CD4-positive, alpha-beta T cell (primary cell): Measurements from ENCODE around the gene KBTBD12. TPM values are rescaled to one million over a fixed set of nuclear protein-coding genes. Genes with fewer than 3 reads are reported as not detected.

Source experiments
- ATAC-seq: fragments of 200-7000 bp; cut with Tn5 transposase; one replicate; pipeline ENCODE4 v1.10.0; 2022; ENCODE audit warnings: mild to moderate bottlenecking; ENCODE audit not compliant: poor library complexity
- CTCF ChIA-PET: fragments of 350-600 bp; sonication (Branson Sonifier 250); formaldehyde crosslinking; loops from one replicate; lab custom pipeline; 2021; ENCODE audit warnings: antibody characterized with exemption, inconsistent platforms; lab: Charles Lee
- POLR2A ChIA-PET: fragments of 350-600 bp; sonication (Branson Sonifier 250); formaldehyde crosslinking; loops from one replicate; lab custom pipeline; 2021; ENCODE audit warnings: antibody characterized with exemption, inconsistent platforms; lab: Charles Lee
- DNase-seq, 14 experiments: peaks; one replicate each; pipeline ENCODE4 v3.0.0-alpha.2; 2013 to 2020; ENCODE audit warnings: mixed read lengths in 2 of 14
- H3K27ac ChIP-seq, 2 donors: one replicate each; pipeline versions ENCODE4 v1.5.1 to v1.7.0; 2013; ENCODE audit warnings: low read length in 2 of 2, low read depth in 1 of 2, mild to moderate bottlenecking in 1 of 2
- H3K27me3 ChIP-seq, 2 experiments: 1 replicate in 1 of 2; 2 replicates in 1 of 2; pipeline versions ENCODE4 v1.6.1 to v1.7.0; 2013; ENCODE audit warnings: low read length in 2 of 2, control low read depth in 1 of 2, mild to moderate bottlenecking in 1 of 2, moderate library complexity in 1 of 2; ENCODE audit not compliant: insufficient read depth in 2 of 2, control insufficient read depth in 1 of 2
- H3K36me3 ChIP-seq: one replicate; pipeline ENCODE4 v1.6.1; 2013; ENCODE audit warnings: low read length, control low read depth; ENCODE audit not compliant: insufficient read depth
- H3K4me1 ChIP-seq: one replicate; pipeline ENCODE4 v1.6.1; 2013; ENCODE audit warnings: low read length, control low read depth; ENCODE audit not compliant: insufficient read depth
- H3K4me3 ChIP-seq: one replicate; pipeline ENCODE4 v1.5.1; 2013; ENCODE audit warnings: mild to moderate bottlenecking, low read length, moderate library complexity
- H3K9me3 ChIP-seq, 2 experiments: 1 replicate in 1 of 2; 2 replicates in 1 of 2; pipeline versions ENCODE4 v1.6.1 to v1.7.0; 2013; ENCODE audit warnings: low read length in 2 of 2, mild to moderate bottlenecking in 2 of 2, control low read depth in 1 of 2, moderate library complexity in 1 of 2; ENCODE audit not compliant: control insufficient read depth in 1 of 2, insufficient read depth in 1 of 2
- H3K27ac Mint-ChIP-seq: one replicate; pipeline ENCODE4 v1.8.0; 2020; ENCODE audit warnings: mixed read lengths
- H3K27me3 Mint-ChIP-seq: one replicate; pipeline ENCODE4 v1.8.0; 2021; ENCODE audit warnings: mixed read lengths
- H3K36me3 Mint-ChIP-seq: one replicate; pipeline ENCODE4 v1.8.0; 2021; ENCODE audit warnings: low read depth, mixed read lengths
- H3K4me1 Mint-ChIP-seq: one replicate; pipeline ENCODE4 v1.8.0; 2021; ENCODE audit warnings: low read depth, mixed read lengths
- H3K4me3 Mint-ChIP-seq: one replicate; pipeline ENCODE4 v1.8.0; 2020; ENCODE audit warnings: mild to moderate bottlenecking, mixed read lengths
- H3K9me3 Mint-ChIP-seq: one replicate; pipeline ENCODE4 v1.8.0; 2020; ENCODE audit warnings: mixed read lengths
- intact Hi-C, 2 experiments: fragments of 100-400 bp; cut with DNase I in 1 of 2; cut with micrococcal nuclease in 1 of 2; formaldehyde crosslinking; loops; one replicate each; pipeline versions ENCODE4 v1.15.1 to v1.9.0; 2023 to 2025; cut with DNase I, micrococcal nuclease
- total RNA-seq, 174 experiments: library from RNA in 2 of 174; stranded (reverse) in 2 of 174; gene quantifications; one replicate each; pipeline ENCODE4 v1.2.3 and lab custom pipeline; 2021 to 2026
- TF ChIP-seq, protein P1 (sequence below): fragments of 200-600 bp; IDR thresholded peaks from one replicate; pipeline ENCODE4 v1.8.0; 2022; ENCODE audit warnings: antibody characterized with exemption, mild to moderate bottlenecking

Gene KBTBD12
- total RNA-seq, 2 experiments from 2014 or later: not detected

DNA sequence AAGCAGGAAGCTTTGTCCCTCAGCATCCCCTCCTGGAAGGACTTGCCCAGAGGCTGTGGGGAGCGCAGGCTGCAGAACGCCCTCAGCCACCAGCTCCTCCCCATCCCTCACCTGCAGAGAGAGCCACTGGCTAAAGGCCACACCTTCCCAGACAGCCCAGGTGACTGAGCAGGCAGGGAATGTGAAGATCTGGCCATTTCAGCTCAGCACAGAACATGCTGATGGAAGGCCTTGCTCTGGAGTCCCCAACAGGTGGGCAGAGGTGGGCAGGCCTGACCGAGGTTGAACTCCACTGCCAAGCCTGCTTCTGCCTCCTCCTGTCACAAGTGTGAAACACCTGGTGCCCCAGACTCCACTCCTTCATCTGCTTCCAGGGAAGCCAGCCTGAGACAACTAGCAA, 86.5 kb downstream of the KBTBD12 start:
- H3K27ac Mint-ChIP-seq: no peak overlapping the region
- no peaks in the 10 kb centered on the region for H3K9me3 Mint-ChIP-seq
- ChIA-PET CTCF (no interaction called here), POLR2A (no interaction called here)
- Histone ChIP-seq H3K4me3 (no peak overlapping the region), H3K27ac (no peak overlapping the region), H3K36me3 (no peaks in the 10 kb centered on the region), H3K27me3 (no peaks in the 10 kb centered on the region), H3K9me3 (no peaks in the 10 kb centered on the region), H3K4me1 (no peaks in the 10 kb centered on the region)
- H3K4me3 Mint-ChIP-seq: no peak overlapping the region
- DNase-seq: no peak
- H3K27me3 Mint-ChIP-seq: peaks cover 12% of the 10 kb centered on the region
- H3K36me3 Mint-ChIP-seq: no peaks in the 10 kb centered on the region
- intact Hi-C loops: no loop called here
- no peaks in the 10 kb centered on the region for H3K4me1 Mint-ChIP-seq
- ATAC-seq: no peak
- TF ChIP-seq, protein P1, sequence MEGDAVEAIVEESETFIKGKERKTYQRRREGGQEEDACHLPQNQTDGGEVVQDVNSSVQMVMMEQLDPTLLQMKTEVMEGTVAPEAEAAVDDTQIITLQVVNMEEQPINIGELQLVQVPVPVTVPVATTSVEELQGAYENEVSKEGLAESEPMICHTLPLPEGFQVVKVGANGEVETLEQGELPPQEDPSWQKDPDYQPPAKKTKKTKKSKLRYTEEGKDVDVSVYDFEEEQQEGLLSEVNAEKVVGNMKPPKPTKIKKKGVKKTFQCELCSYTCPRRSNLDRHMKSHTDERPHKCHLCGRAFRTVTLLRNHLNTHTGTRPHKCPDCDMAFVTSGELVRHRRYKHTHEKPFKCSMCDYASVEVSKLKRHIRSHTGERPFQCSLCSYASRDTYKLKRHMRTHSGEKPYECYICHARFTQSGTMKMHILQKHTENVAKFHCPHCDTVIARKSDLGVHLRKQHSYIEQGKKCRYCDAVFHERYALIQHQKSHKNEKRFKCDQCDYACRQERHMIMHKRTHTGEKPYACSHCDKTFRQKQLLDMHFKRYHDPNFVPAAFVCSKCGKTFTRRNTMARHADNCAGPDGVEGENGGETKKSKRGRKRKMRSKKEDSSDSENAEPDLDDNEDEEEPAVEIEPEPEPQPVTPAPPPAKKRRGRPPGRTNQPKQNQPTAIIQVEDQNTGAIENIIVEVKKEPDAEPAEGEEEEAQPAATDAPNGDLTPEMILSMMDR: no peak

DNA sequence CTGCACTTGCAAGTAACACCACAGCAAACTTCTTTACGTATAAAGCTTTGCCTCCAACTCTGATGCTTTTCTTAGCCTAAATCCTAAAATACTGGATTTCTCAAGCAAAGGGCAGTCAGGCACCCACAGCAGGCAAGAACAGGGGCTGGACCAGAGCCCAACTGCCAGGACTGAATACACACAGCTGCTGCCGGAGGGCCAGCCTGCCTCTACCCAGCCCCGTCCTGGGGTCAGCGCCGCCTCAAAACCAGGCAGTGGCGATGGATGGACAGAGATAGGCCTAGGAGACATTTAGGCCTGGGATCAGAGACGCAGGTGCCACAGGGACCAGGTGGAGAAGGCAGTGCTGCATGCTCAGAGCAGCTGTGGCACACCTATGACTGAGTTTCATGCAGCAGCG, 89.6 kb downstream of the KBTBD12 start:
- Histone ChIP-seq H3K27me3 (no peaks in the 10 kb centered on the region), H3K4me1 (no peaks in the 10 kb centered on the region), H3K27ac (no peak overlapping the region), H3K4me3 (no peak overlapping the region), H3K9me3 (no peaks in the 10 kb centered on the region), H3K36me3 (no peaks in the 10 kb centered on the region)
- ChIA-PET CTCF (no interaction called here), POLR2A (no interaction called here)
- Mint-ChIP-seq H3K36me3 (no peaks in the 10 kb centered on the region), H3K9me3 (no peaks in the 10 kb centered on the region), H3K4me1 (no peaks in the 10 kb centered on the region), H3K27ac (no peak overlapping the region), H3K4me3 (no peak overlapping the region), H3K27me3 (peaks cover 17% of the 10 kb centered on the region)
- no peak for ATAC-seq
- no peak for DNase-seq
- TF ChIP-seq, protein P1: no peak
- intact Hi-C loops: no loop called here

DNA sequence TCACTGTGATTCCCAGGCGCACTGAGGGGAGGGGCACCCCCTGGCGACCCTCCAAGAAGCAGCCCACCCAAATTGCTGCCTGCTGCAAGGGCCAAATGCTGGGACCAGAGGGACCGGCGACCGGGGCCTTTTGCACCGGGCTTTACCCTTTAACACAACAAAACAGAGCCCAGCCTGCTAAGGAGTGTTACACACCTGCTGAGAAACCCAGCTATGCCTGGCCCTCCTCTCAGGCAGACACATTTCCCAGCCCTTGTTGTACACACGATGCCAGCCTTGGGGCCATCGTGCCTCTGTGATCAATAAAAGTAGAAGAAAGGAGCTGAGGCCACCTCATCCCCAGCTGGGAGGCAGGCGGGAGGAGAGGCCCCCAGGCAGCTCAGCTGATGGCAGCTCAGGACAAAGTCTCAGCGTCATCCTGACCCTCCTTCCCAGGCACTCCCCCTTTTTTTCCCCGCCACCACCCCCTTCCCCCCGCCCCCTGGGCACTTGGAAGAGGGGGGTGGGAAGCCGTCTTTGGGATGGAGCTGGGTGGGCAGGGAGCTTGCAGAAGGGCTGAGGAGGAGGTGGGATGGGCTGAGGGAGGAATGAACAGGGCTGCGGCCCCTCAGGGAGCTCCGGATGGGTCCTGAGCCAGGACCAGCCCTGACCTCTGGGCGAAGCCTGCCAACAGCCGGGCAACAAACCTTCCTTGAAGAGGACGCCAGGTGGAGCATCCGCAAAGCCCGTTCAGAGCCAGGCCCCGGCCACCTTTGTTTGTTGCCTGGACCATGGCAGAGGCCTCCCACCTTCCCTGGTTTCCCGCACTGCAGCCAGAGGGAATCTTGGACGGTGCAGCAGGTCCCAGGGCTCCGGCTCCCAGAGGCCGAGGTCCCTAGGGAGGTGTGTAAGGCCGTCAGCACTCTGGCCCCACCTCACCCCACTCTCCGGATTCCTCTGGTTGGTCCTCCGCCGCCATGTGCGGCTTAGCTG, 91.3 kb downstream of the KBTBD12 start:
- DNase-seq (no peak), ATAC-seq (no peak)
- no peak overlapping the region for H3K4me3 Mint-ChIP-seq
- no peaks in the 10 kb centered on the region for H3K9me3 Mint-ChIP-seq
- POLR2A ChIA-PET: no interaction called here
- H3K4me1 Mint-ChIP-seq: no peaks in the 10 kb centered on the region
- peaks cover 22% of the 10 kb centered on the region for H3K27me3 Mint-ChIP-seq
- TF ChIP-seq, protein P1: no peak
- no peaks in the 10 kb centered on the region for H3K36me3 Mint-ChIP-seq
- H3K4me1 ChIP-seq: peaks cover 2% of the 10 kb centered on the region
- H3K4me3 ChIP-seq: no peak overlapping the region
- H3K9me3 ChIP-seq: no peaks in the 10 kb centered on the region
- no peaks in the 10 kb centered on the region for H3K27me3 ChIP-seq
- CTCF ChIA-PET: no interaction called here
- intact Hi-C loops: no loop called here
- H3K27ac Mint-ChIP-seq: no peak overlapping the region
- H3K27ac ChIP-seq: no peak overlapping the region
- H3K36me3 ChIP-seq: no peaks in the 10 kb centered on the region
